Esophagus muscularis mucosa (tissue), 4 donors: ENCODE data around the gene SLC6A9. TPM values are rescaled to one million over a fixed set of nuclear protein-coding genes. Genes with fewer than 3 reads are reported as not detected.

Experiments used
- DNase-seq: peaks from one replicate; pipeline ENCODE4 v3.0.0-alpha.2; 2017; ENCODE audit errors: extremely low spot score
- H3K27ac ChIP-seq, 4 donors: fragments of 200-600 bp; sonication (generic); replicated peaks in 1 of 4; 1 replicate in 3 of 4; 2 replicates in 1 of 4; pipeline ENCODE4 v1.5.1; 2016 to 2019; ENCODE audit warnings: mild to moderate bottlenecking in 1 of 4
- H3K27me3 ChIP-seq, 4 donors: fragments of 200-600 bp; sonication (generic); one replicate each; pipeline versions ENCODE4 v1.5.1 to v1.6.0; 2016 to 2019
- H3K36me3 ChIP-seq, 4 donors: fragments of 200-600 bp; sonication (generic); one replicate each; pipeline ENCODE4 v1.5.1; 2016 to 2019
- H3K4me1 ChIP-seq, 4 donors: fragments of 200-600 bp; sonication (generic); one replicate each; pipeline ENCODE4 v1.5.1; 2016 to 2019
- H3K4me3 ChIP-seq, 4 donors: fragments of 200-600 bp; sonication (generic); 1 replicate in 2 of 4; 2 replicates in 2 of 4; pipeline ENCODE4 v1.5.1; 2016 to 2019; ENCODE audit warnings: mild to moderate bottlenecking in 4 of 4, moderate library complexity in 1 of 4
- H3K9me3 ChIP-seq, 4 donors: fragments of 200-600 bp; sonication (generic); 1 replicate in 3 of 4; 2 replicates in 1 of 4; pipeline ENCODE4 v1.5.1; 2016 to 2019
- EP300 ChIP-seq: sonication (generic); formaldehyde crosslinking; IDR thresholded peaks from one replicate; pipeline ENCODE4 v1.6.1; 2017; ENCODE audit warnings: antibody characterized with exemption
- POLR2A ChIP-seq: fragments of 450-650 bp; IDR thresholded peaks from one replicate; pipeline ENCODE4 v1.6.1; 2017; ENCODE audit warnings: antibody characterized with exemption, moderate library complexity, mild to moderate bottlenecking, low read depth
- POLR2AphosphoS5 ChIP-seq, 2 donors: sonication (generic); formaldehyde crosslinking; IDR thresholded peaks; one replicate each; pipeline ENCODE4 v1.6.1; 2017; ENCODE audit warnings: antibody characterized with exemption in 2 of 2
- WGBS: methylation state at CpG from one replicate; pipeline ENCODE4 v1.1.5; 2018; 5-methylcytosine and 5-hydroxymethylcytosine counted together
- intact Hi-C: fragments of 100-400 bp; cut with DNase I; formaldehyde crosslinking; loops from one replicate; pipeline ENCODE4 v1.15.1; 2023
- total RNA-seq, 4 donors: library from RNA; depleted of rRNA; stranded (reverse); fragments of >200 nt; gene quantifications; one replicate each; pipeline versions ENCODE4 v1.1.0 to v1.2.1, GENCODE V29; 2016
- TF ChIP-seq, protein P1 (sequence below), 3 experiments: fragments of 200-600 bp in 2 of 3; fragments of 450-650 bp in 1 of 3; sonication (generic) in 2 of 3; IDR thresholded peaks; one replicate each; pipeline ENCODE4 v1.5.1; 2017 to 2019; ENCODE audit warnings: antibody characterized with exemption in 3 of 3, mild to moderate bottlenecking in 2 of 3, moderate library complexity in 1 of 3

Gene SLC6A9
- total RNA-seq, 4 donors from 2014 or later: 5.2 to 17.9 (median 7.8) TPM

DNA sequence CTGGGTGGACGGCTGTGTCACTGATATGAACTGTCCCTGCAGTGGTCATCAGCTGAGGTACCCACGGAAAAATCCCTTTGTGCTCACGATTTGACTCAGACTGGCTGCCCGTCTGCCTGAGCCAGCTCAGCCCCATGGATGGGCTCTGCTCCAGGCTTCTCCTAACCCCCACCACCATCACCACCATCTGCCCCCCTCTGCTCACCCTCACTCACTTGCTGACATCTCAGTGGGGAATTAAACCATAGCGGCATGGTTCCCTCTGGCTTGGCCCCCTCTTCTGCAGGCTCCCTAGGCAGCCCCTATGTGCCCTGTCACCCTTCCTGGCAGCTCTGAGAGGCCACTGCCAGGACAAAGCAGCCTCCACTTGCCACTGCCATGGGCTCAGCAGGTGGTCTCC, 17.3 kb downstream of the SLC6A9 start:
- DNase-seq: no peak
- TF ChIP-seq POLR2AphosphoS5 (IDR thresholded peaks at IDR 0.05) (no peak), POLR2A (no peak), EP300 (no peak)
- TF ChIP-seq, protein P1, sequence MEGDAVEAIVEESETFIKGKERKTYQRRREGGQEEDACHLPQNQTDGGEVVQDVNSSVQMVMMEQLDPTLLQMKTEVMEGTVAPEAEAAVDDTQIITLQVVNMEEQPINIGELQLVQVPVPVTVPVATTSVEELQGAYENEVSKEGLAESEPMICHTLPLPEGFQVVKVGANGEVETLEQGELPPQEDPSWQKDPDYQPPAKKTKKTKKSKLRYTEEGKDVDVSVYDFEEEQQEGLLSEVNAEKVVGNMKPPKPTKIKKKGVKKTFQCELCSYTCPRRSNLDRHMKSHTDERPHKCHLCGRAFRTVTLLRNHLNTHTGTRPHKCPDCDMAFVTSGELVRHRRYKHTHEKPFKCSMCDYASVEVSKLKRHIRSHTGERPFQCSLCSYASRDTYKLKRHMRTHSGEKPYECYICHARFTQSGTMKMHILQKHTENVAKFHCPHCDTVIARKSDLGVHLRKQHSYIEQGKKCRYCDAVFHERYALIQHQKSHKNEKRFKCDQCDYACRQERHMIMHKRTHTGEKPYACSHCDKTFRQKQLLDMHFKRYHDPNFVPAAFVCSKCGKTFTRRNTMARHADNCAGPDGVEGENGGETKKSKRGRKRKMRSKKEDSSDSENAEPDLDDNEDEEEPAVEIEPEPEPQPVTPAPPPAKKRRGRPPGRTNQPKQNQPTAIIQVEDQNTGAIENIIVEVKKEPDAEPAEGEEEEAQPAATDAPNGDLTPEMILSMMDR (IDR thresholded peaks at IDR 0.05): no peak
- no peak overlapping the region for H3K27ac ChIP-seq
- peaks cover 2 to 37% (median 13%) of the 10 kb centered on the region in 4 donors for H3K4me1 ChIP-seq
- 59% methylated on average over 5 of the region's 5 CpGs for WGBS
- H3K4me3 ChIP-seq: no peak overlapping the region
- no peaks in the 10 kb centered on the region for H3K9me3 ChIP-seq
- H3K36me3 ChIP-seq: peaks cover 0 to 15% (median 5%) of the 10 kb centered on the region in 4 donors
- intact Hi-C loops: no loop called here
- no peaks in the 10 kb centered on the region for H3K27me3 ChIP-seq

DNA sequence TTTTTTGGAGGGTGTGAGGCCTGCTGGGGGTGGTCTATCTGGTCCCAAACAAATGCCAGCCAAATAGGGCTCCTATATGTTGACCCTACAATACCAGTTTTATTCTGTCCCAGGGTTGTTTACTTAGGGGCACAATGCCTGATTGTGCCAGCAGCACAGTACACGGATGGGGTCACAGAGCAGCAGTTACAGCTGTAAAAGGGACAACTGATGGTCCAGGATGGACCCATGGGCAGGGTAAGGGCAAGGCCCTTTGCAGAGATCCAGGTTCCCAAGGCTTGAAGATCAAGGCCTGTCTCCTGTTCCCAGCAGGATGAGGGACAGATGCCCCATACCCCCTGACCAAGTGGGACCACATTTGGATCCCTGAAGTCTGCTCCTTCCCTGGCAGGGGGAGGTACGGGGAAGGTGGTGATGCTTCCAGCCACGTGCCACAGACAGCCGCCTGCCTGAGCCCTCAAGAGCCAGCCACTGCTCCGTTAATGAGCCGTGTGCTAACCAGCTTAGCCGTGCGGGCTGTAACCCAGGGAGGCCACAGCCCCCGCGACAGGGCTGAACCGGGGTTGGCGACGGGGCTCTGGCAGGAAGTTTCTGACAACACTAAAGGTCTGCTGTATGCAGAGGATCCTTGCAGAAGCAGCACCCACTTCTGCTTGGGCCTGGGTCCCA, 18.2 kb downstream of the SLC6A9 start:
- H3K9me3 ChIP-seq: no peaks in the 10 kb centered on the region
- TF ChIP-seq EP300 (no peak), POLR2AphosphoS5 (IDR thresholded peaks at IDR 0.05) (no peak), POLR2A (no peak)
- TF ChIP-seq, protein P1 (IDR thresholded peaks at IDR 0.05): no peak
- no peak overlapping the region for H3K4me3 ChIP-seq
- intact Hi-C loops: no loop called here
- no CpG with 5 or more reads among the region's 13 CpGs for WGBS
- H3K4me1 ChIP-seq: peaks cover 2 to 37% (median 13%) of the 10 kb centered on the region in 4 donors
- peaks cover 0 to 16% (median 5%) of the 10 kb centered on the region in 4 donors for H3K36me3 ChIP-seq
- no peak for DNase-seq
- H3K27me3 ChIP-seq: no peaks in the 10 kb centered on the region
- no peak overlapping the region for H3K27ac ChIP-seq

GRCh38 chr1:44012404-44012803, 18.9 kb downstream of the SLC6A9 start:
- DNase-seq: no peak
- Histone ChIP-seq H3K4me3 (no peak overlapping the region), H3K4me1 (peaks cover 2 to 37% (median 13%) of the 10 kb centered on the region in 4 donors), H3K9me3 (no peaks in the 10 kb centered on the region), H3K36me3 (peaks cover 0 to 19% (median 5%) of the 10 kb centered on the region in 4 donors), H3K27ac (no peak overlapping the region), H3K27me3 (no peaks in the 10 kb centered on the region)
- TF ChIP-seq POLR2AphosphoS5 (IDR thresholded peaks at IDR 0.05) (no peak), EP300 (no peak), POLR2A (no peak)
- TF ChIP-seq, protein P1 (IDR thresholded peaks at IDR 0.05): no peak
- intact Hi-C loops: no loop called here
- WGBS: 60% methylated on average over 1 of the region's 2 CpGs

- 70% methylated on average over 4 of the region's 11 CpGs for WGBS
- Histone ChIP-seq H3K36me3 (peaks cover 0 to 26% (median 5%) of the 10 kb centered on the region in 4 donors), H3K4me3 (no peak overlapping the region), H3K4me1 (peaks cover 2 to 38% (median 15%) of the 10 kb centered on the region in 4 donors), H3K27ac (no peak overlapping the region), H3K9me3 (no peaks in the 10 kb centered on the region), H3K27me3 (no peaks in the 10 kb centered on the region)
- TF ChIP-seq EP300 (no peak), POLR2A (no peak), POLR2AphosphoS5 (IDR thresholded peaks at IDR 0.05) (no peak)
- TF ChIP-seq, protein P1 (IDR thresholded peaks at IDR 0.05): no peak
- intact Hi-C loops: no loop called here
- no peak for DNase-seq
Observed at GRCh38 chr1:44010935-44011471, 20.3 kb downstream of the SLC6A9 start.
